ENCODE measurements around the gene CYTH2. TPM values are rescaled to one million over a fixed set of nuclear protein-coding genes. Genes with fewer than 3 reads are reported as not detected.

Gene CYTH2
- total RNA-seq, 1 donor from 2014 or later, result 37.1 TPM

- intact Hi-C loops (cut with micrococcal nuclease), result no loop called here
- Mint-ChIP-seq H3K27ac (no peak overlapping the region), H3K9me3 (no peaks in the 10 kb centered on the region), H3K4me3 (peak overlapping the region; percentile 51), H3K27me3 (ENCODE audit: insufficient read depth) (peaks cover 23% of the 10 kb centered on the region), H3K4me1 (ENCODE audit: low read depth) (peaks cover 27% of the 10 kb centered on the region), H3K36me3 (ENCODE audit: low read depth) (no peaks in the 10 kb centered on the region)
- DNase-seq (ENCODE audit: low spot score), result no peak
Observed at GRCh38 chr19:48495396-48495795, 26.2 kb downstream of the CYTH2 start.

- Mint-ChIP-seq H3K36me3 (ENCODE audit: low read depth) (no peaks in the 10 kb centered on the region), H3K27ac (no peak overlapping the region), H3K4me3 (no peak overlapping the region), H3K4me1 (ENCODE audit: low read depth) (peaks cover 20% of the 10 kb centered on the region), H3K9me3 (no peaks in the 10 kb centered on the region), H3K27me3 (ENCODE audit: insufficient read depth) (peaks cover 17% of the 10 kb centered on the region)
- DNase-seq (ENCODE audit: low spot score), result no peak
- intact Hi-C loops (cut with micrococcal nuclease), result no loop called here
Observed at GRCh38 chr19:48496959-48497727, 28.0 kb downstream of the CYTH2 start.

- intact Hi-C loops (cut with micrococcal nuclease), result no loop called here
- Mint-ChIP-seq H3K9me3 (no peaks in the 10 kb centered on the region), H3K36me3 (ENCODE audit: low read depth) (no peaks in the 10 kb centered on the region), H3K4me1 (ENCODE audit: low read depth) (peaks cover 12% of the 10 kb centered on the region), H3K27me3 (ENCODE audit: insufficient read depth) (peaks cover 11% of the 10 kb centered on the region), H3K27ac (no peak overlapping the region), H3K4me3 (no peak overlapping the region)
- DNase-seq (ENCODE audit: low spot score), result no peak
Observed at GRCh38 chr19:48497728-48498594, 28.8 kb downstream of the CYTH2 start.

GRCh38 chr19:48498595-48499311, 29.6 kb downstream of the CYTH2 start:
- DNase-seq (ENCODE audit: low spot score), result no peak
- no peaks in the 10 kb centered on the region for H3K36me3 Mint-ChIP-seq (ENCODE audit: low read depth)
- H3K4me3 Mint-ChIP-seq, result no peak overlapping the region
- peaks cover 12% of the 10 kb centered on the region for H3K4me1 Mint-ChIP-seq (ENCODE audit: low read depth)
- H3K9me3 Mint-ChIP-seq, result no peaks in the 10 kb centered on the region
- H3K27me3 Mint-ChIP-seq (ENCODE audit: insufficient read depth), result peaks cover 11% of the 10 kb centered on the region
- intact Hi-C loops (cut with micrococcal nuclease), result no loop called here
- no peak overlapping the region for H3K27ac Mint-ChIP-seq

- Mint-ChIP-seq H3K27me3 (ENCODE audit: insufficient read depth) (peaks cover 8% of the 10 kb centered on the region), H3K4me1 (ENCODE audit: low read depth) (peaks cover 9% of the 10 kb centered on the region), H3K4me3 (no peak overlapping the region), H3K36me3 (ENCODE audit: low read depth) (no peaks in the 10 kb centered on the region), H3K9me3 (no peaks in the 10 kb centered on the region), H3K27ac (no peak overlapping the region)
- no peak for DNase-seq (ENCODE audit: low spot score)
- intact Hi-C loops (cut with micrococcal nuclease), result no loop called here
Observed at GRCh38 chr19:48499316-48500090, 30.3 kb downstream of the CYTH2 start.

GRCh38 chr19:48500830-48501493, 31.8 kb downstream of the CYTH2 start:
- intact Hi-C loops (cut with micrococcal nuclease), result no loop called here
- Mint-ChIP-seq H3K36me3 (ENCODE audit: low read depth) (no peaks in the 10 kb centered on the region), H3K9me3 (no peaks in the 10 kb centered on the region), H3K4me3 (peak overlapping the region; percentile 54), H3K27ac (peak overlapping the region; percentile 62), H3K27me3 (ENCODE audit: insufficient read depth) (peaks cover 5% of the 10 kb centered on the region), H3K4me1 (ENCODE audit: low read depth) (peaks cover 6% of the 10 kb centered on the region)
- no peak for DNase-seq (ENCODE audit: low spot score)

GRCh38 chr19:48501494-48502349, 32.6 kb downstream of the CYTH2 start:
- intact Hi-C loops (cut with micrococcal nuclease), result loop anchor here (1.0 to 2.0 kb wide), 4 partner anchors 8 to 33 kb away; partner anchors contain the start of gene CYTH2
- Mint-ChIP-seq H3K27ac (peak overlapping the region; percentile 62), H3K9me3 (no peaks in the 10 kb centered on the region), H3K36me3 (ENCODE audit: low read depth) (no peaks in the 10 kb centered on the region), H3K4me1 (ENCODE audit: low read depth) (peaks cover 6% of the 10 kb centered on the region), H3K27me3 (ENCODE audit: insufficient read depth) (peaks cover 5% of the 10 kb centered on the region), H3K4me3 (peak overlapping the region; percentile 54)
- peak; percentile 63 for DNase-seq (ENCODE audit: low spot score)

- peak overlapping the region; percentile 54 for H3K4me3 Mint-ChIP-seq
- H3K4me1 Mint-ChIP-seq (ENCODE audit: low read depth), result peaks cover 6% of the 10 kb centered on the region
- H3K27ac Mint-ChIP-seq, result no peak overlapping the region
- peaks cover 5% of the 10 kb centered on the region for H3K27me3 Mint-ChIP-seq (ENCODE audit: insufficient read depth)
- no peaks in the 10 kb centered on the region for H3K9me3 Mint-ChIP-seq
- peaks cover under 1% of the 10 kb centered on the region for H3K36me3 Mint-ChIP-seq (ENCODE audit: low read depth)
- DNase-seq (ENCODE audit: low spot score), result no peak
- intact Hi-C loops (cut with micrococcal nuclease), result loop anchor here (1.0 to 2.0 kb wide), 4 partner anchors 8 to 34 kb away; partner anchors contain the start of gene CYTH2
Observed at GRCh38 chr19:48502350-48503018, 33.3 kb downstream of the CYTH2 start.

GRCh38 chr19:48506138-48506733, 37.1 kb downstream of the CYTH2 start:
- Mint-ChIP-seq H3K36me3 (ENCODE audit: low read depth) (peaks cover 5% of the 10 kb centered on the region), H3K4me3 (no peak overlapping the region), H3K27ac (no peak overlapping the region), H3K4me1 (ENCODE audit: low read depth) (peaks cover 15% of the 10 kb centered on the region), H3K27me3 (ENCODE audit: insufficient read depth) (peaks cover 2% of the 10 kb centered on the region), H3K9me3 (no peaks in the 10 kb centered on the region)
- no peak for DNase-seq (ENCODE audit: low spot score)
- intact Hi-C loops (cut with micrococcal nuclease), result loop anchor here (1.0 kb wide), 3 partner anchors 78 to 102 kb away; no protein-coding TSS in a partner anchor

- Mint-ChIP-seq H3K9me3 (no peaks in the 10 kb centered on the region), H3K27me3 (ENCODE audit: insufficient read depth) (peaks cover 2% of the 10 kb centered on the region), H3K4me1 (ENCODE audit: low read depth) (peaks cover 9% of the 10 kb centered on the region), H3K4me3 (peak overlapping the region; percentile 12), H3K36me3 (ENCODE audit: low read depth) (peaks cover 5% of the 10 kb centered on the region), H3K27ac (no peak overlapping the region)
- DNase-seq (ENCODE audit: low spot score), result no peak
- intact Hi-C loops (cut with micrococcal nuclease), result no loop called here
Observed at GRCh38 chr19:48507911-48508439, 38.8 kb downstream of the CYTH2 start.

All from activated T-helper 1 cell treated with anti-CD3 and anti-CD28 coated beads, Interleukin-12 subunit alpha, Interleukin-12 subunit beta, Interleukin-2, Interleukin-4 antibody, amounts not matched to agents 30 ng/mL and 10 ng/mL and 1 ng/mL, durations not matched to agents 14 hours and 24 hours and 36 hours (primary cell).